ENCODE measurements around the gene MED12L. TPM values are rescaled to one million over a fixed set of nuclear protein-coding genes. Genes with fewer than 3 reads are reported as not detected.

The MED12L gene
- total RNA-seq, 1 experiment from 2014 or later = 6.4 TPM

DNA sequence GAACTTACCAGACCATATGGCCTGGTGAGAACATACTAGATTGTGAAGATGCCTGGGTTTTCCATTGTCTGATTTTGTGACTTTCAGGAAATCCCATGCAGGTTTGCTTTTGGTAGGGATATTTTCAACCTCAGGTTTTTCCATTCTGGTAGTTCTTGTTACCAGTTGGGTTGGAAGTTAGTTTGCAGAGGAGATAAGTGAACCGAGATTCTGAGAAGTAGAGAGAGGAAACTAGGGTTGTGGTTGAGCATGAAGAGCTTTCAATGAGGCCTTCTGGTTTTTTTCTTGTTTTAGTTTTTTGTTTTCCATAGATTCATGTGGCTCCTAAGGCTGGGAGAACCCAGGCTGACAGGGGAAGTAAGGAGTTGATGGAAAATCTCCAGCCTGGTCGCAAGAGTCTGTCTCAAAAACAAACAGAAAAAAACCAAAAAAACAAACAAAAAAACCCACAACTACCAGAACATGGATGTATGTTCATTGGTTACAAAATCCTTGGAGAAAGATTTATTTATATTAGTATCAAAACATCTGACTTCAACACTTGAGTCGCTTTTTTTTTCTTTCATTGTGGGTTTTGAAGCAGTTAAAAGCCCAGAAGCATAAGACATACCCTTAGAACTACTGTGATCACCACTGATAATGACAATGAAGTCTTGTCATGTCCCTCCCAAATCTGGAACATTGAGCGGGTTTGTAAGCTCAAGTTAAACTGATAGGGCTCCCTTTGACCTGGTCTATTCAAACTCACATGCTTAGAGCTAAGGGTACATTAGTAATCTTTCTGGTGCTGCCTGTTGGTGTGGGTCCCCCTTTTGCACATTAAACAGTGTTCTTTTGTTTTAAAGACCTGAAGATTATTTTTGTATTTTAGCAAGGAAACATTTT is 114.3 kb downstream of the MED12L start:
- H3K4me2 ChIP-seq (ENCODE audit: low read length) = no peak overlapping the region
- ChIA-PET CTCF (no interaction called here), POLR2A (interaction anchor here (1.0 kb wide), 1 partner anchor 10 kb away, joined by 3 read pairs; no protein-coding TSS in a partner anchor), RAD21 (ENCODE audit: low non-redundant PET in 1 of 2, low total read pairs in 2 of 2, uncharacterized antibody in 2 of 2, unreplicated experiment in 2 of 2) (no interaction called here)
- no peaks in the 10 kb centered on the region for H3K9me3 ChIP-seq (ENCODE audit: control insufficient read depth in 1 of 2, insufficient read depth in 1 of 2, low read depth in 1 of 2, low read length in 2 of 2)
- no peak overlapping the region for H3K9ac ChIP-seq (ENCODE audit: low read length)
- no peak overlapping the region for H3K27ac ChIP-seq (ENCODE audit: low read depth, low read length)
- BruUV-seq (replicated peaks) = no TSS peak
- H3K4me1 ChIP-seq (ENCODE audit: control insufficient read depth in 1 of 2, insufficient read depth in 2 of 2, low read length in 2 of 2) = no peaks in the 10 kb centered on the region
- intact Hi-C loops (cut with micrococcal nuclease) = no loop called here
- H3K36me3 ChIP-seq (ENCODE audit: control insufficient read depth in 1 of 2, insufficient read depth in 2 of 2, low read length in 2 of 2) = no peaks in the 10 kb centered on the region
- H3K9me2 ChIP-seq (ENCODE audit: insufficient read depth) = 0 out of 2 replicates have a peak, but pooled peaks cover 3% of the 10 kb centered on the region
- H2AFZ ChIP-seq (ENCODE audit: low read depth, low read length, poor library complexity, severe bottlenecking) = no peak overlapping the region
- H3K79me2 ChIP-seq (ENCODE audit: insufficient read depth, low read length) = no peaks in the 10 kb centered on the region
- TF ChIP-seq JUND (IDR thresholded peaks at IDR 0.05) (no peak), EZH2phosphoT487 (IDR thresholded peaks at IDR 0.05; ENCODE audit: borderline replicate concordance) (no peak), SP1 (IDR thresholded peaks at IDR 0.05; ENCODE audit: low read depth) (no peak), ZFX (IDR thresholded peaks at IDR 0.05) (no peak), FOSL1 (IDR thresholded peaks at IDR 0.05; ENCODE audit: low read depth) (no peak), SIN3A (IDR thresholded peaks at IDR 0.05; ENCODE audit: low read depth) (no peak), RAD21 (IDR thresholded peaks at IDR 0.05; ENCODE audit: low read depth) (no peak), EZH2 (IDR thresholded peaks at IDR 0.05) (no peak), EGR1 (IDR thresholded peaks at IDR 0.05; ENCODE audit: low read depth) (no peak)
- TF ChIP-seq, protein P1, sequence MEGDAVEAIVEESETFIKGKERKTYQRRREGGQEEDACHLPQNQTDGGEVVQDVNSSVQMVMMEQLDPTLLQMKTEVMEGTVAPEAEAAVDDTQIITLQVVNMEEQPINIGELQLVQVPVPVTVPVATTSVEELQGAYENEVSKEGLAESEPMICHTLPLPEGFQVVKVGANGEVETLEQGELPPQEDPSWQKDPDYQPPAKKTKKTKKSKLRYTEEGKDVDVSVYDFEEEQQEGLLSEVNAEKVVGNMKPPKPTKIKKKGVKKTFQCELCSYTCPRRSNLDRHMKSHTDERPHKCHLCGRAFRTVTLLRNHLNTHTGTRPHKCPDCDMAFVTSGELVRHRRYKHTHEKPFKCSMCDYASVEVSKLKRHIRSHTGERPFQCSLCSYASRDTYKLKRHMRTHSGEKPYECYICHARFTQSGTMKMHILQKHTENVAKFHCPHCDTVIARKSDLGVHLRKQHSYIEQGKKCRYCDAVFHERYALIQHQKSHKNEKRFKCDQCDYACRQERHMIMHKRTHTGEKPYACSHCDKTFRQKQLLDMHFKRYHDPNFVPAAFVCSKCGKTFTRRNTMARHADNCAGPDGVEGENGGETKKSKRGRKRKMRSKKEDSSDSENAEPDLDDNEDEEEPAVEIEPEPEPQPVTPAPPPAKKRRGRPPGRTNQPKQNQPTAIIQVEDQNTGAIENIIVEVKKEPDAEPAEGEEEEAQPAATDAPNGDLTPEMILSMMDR (IDR thresholded peaks at IDR 0.05 in 2 of 3, conservative IDR thresholded peaks at IDR 0.05 in 1 of 3; ENCODE audit: borderline replicate concordance in 1 of 3, insufficient read depth in 1 of 3, low read depth in 2 of 3, low read length in 2 of 3) = no peak
- TF ChIP-seq, protein P2, sequence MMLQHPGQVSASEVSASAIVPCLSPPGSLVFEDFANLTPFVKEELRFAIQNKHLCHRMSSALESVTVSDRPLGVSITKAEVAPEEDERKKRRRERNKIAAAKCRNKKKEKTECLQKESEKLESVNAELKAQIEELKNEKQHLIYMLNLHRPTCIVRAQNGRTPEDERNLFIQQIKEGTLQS (IDR thresholded peaks at IDR 0.05) = no peak
- TF ChIP-seq, protein P3, sequence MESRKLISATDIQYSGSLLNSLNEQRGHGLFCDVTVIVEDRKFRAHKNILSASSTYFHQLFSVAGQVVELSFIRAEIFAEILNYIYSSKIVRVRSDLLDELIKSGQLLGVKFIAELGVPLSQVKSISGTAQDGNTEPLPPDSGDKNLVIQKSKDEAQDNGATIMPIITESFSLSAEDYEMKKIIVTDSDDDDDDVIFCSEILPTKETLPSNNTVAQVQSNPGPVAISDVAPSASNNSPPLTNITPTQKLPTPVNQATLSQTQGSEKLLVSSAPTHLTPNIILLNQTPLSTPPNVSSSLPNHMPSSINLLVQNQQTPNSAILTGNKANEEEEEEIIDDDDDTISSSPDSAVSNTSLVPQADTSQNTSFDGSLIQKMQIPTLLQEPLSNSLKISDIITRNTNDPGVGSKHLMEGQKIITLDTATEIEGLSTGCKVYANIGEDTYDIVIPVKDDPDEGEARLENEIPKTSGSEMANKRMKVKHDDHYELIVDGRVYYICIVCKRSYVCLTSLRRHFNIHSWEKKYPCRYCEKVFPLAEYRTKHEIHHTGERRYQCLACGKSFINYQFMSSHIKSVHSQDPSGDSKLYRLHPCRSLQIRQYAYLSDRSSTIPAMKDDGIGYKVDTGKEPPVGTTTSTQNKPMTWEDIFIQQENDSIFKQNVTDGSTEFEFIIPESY (IDR thresholded peaks at IDR 0.05; ENCODE audit: extremely low read depth, insufficient replicate concordance, low read length) = no peak
- ATAC-seq (no peak), DNase-seq (ENCODE audit: low read depth, low spot score) (no peak)
- H4K20me1 ChIP-seq (ENCODE audit: insufficient read depth) = no peaks in the 10 kb centered on the region
- H3K4me3 ChIP-seq (replicated peaks in 1 of 2; ENCODE audit: low read depth in 1 of 2, low read length in 2 of 2) = no peak overlapping the region
- H3K27me3 ChIP-seq (ENCODE audit: insufficient read depth, low read length) = no peaks in the 10 kb centered on the region
